A549 (cell line): Measurements from ENCODE around the gene KCNAB3. TPM values are rescaled to one million over a fixed set of nuclear protein-coding genes. Genes with fewer than 3 reads are reported as not detected.

Experiments used
- ATAC-seq, 2 experiments: fragments of 200-7000 bp in 1 of 2; fragments of >200 bp in 1 of 2; cut with Nextera tagmentation in 1 of 2; cut with Tn5 transposase in 1 of 2; 3 replicates each; pipeline versions ENCODE4 v1.8.0 to v1.9.1; 2018 to 2020; ENCODE audit warnings: mild to moderate bottlenecking in 1 of 2, moderate library complexity in 1 of 2
- CTCF ChIA-PET: fragments of 300-600 bp; sonication (Branson Sonifier 250); formaldehyde crosslinking; extraction: SDS; loops from one replicate; lab custom pipeline; 2021; ENCODE audit warnings: antibody characterized with exemption, inconsistent platforms; lab: Yijun Ruan, JAX
- POLR2A ChIA-PET: fragments of 350-600 bp; formaldehyde crosslinking; extraction: SDS; loops from one replicate; lab custom pipeline; 2021; ENCODE audit warnings: antibody characterized with exemption, inconsistent platforms; lab: Yijun Ruan, JAX
- DNase-seq, 2 experiments: peaks; one replicate each; pipeline versions ENCODE4 v3.0.0 to v3.0.0-alpha.2; 2011 to 2016; ENCODE audit warnings: low read depth in 1 of 2, low spot score in 1 of 2
- FAIRE-seq: peaks from 2 replicates; lab custom pipeline; 2011; peaks lifted over from hg19 to GRCh38; lab: Jason Lieb, UNC
- H3K27ac ChIP-seq, 2 experiments: fragments of >200 bp; sonication (Bioruptor Twin); formaldehyde crosslinking; 3 replicates each; pipeline ENCODE4 v1.5.1; 2016 to 2017
- H3K4me1 ChIP-seq: fragments of >200 bp; sonication (Bioruptor Twin); formaldehyde crosslinking; 3 replicates; pipeline ENCODE4 v1.6.1; 2016
- H3K4me2 ChIP-seq: fragments of >200 bp; sonication (Bioruptor Twin); formaldehyde crosslinking; 3 replicates; pipeline ENCODE4 v1.6.1; 2016
- H3K4me3 ChIP-seq: fragments of >200 bp; sonication (Bioruptor Twin); formaldehyde crosslinking; 3 replicates; pipeline ENCODE4 v1.5.1; 2016
- H3K9me3 ChIP-seq: fragments of >200 bp; sonication (Bioruptor Twin); formaldehyde crosslinking; 3 replicates; pipeline ENCODE4 v1.6.1; 2016
- BCL3 ChIP-seq: fragments of >200 bp; sonication (Bioruptor Twin); formaldehyde crosslinking; IDR thresholded peaks from 3 replicates; pipeline ENCODE4 v1.6.1; 2016
- CEBPB ChIP-seq, 2 experiments: fragments of >200 bp in 1 of 2; sonication (Bioruptor Twin) in 1 of 2; formaldehyde crosslinking in 1 of 2; IDR thresholded peaks; 2 replicates each; pipeline ENCODE4 v1.6.1; 2012 to 2016
- CHD2 ChIP-seq: fragments of 150-350 bp; IDR thresholded peaks from 2 replicates; pipeline ENCODE4 v1.6.1; 2014; ENCODE audit warnings: low read length; ENCODE audit not compliant: partially characterized antibody
- E2F6 ChIP-seq: IDR thresholded peaks from 2 replicates; pipeline ENCODE4 v1.6.1; 2012; ENCODE audit warnings: low read depth, borderline replicate concordance
- EHF ChIP-seq: fragments of 250-450 bp; sonication (Bioruptor Pico); IDR thresholded peaks from 2 replicates; pipeline ENCODE4 v1.5.0; 2020; ENCODE audit warnings: mild to moderate bottlenecking
- EP300 ChIP-seq, 2 experiments: fragments of >200 bp; sonication (Bioruptor Twin); formaldehyde crosslinking; IDR thresholded peaks; 2 replicates in 1 of 2; 3 replicates in 1 of 2; pipeline ENCODE4 v1.6.1; 2016 to 2017
- ESRRA ChIP-seq: fragments of 150-350 bp; IDR thresholded peaks from 2 replicates; pipeline ENCODE4 v1.6.1; 2014; ENCODE audit warnings: mild to moderate bottlenecking, low read length, borderline replicate concordance
- FOSB ChIP-seq: fragments of 250-450 bp; sonication (Bioruptor Pico); IDR thresholded peaks from 2 replicates; pipeline ENCODE4 v1.5.0; 2020; ENCODE audit warnings: mild to moderate bottlenecking, moderate library complexity
- GATA3 ChIP-seq: IDR thresholded peaks from 2 replicates; pipeline ENCODE4 v1.6.1; 2012; ENCODE audit warnings: borderline replicate concordance
- HOXB5 ChIP-seq: fragments of 250-450 bp; sonication (Bioruptor Pico); IDR thresholded peaks from 2 replicates; pipeline ENCODE4 v1.5.0; 2020; ENCODE audit warnings: mild to moderate bottlenecking, moderate library complexity
- JUN ChIP-seq, 2 experiments: fragments of >200 bp; sonication (Bioruptor Twin); formaldehyde crosslinking; IDR thresholded peaks; 2 replicates in 1 of 2; 3 replicates in 1 of 2; pipeline ENCODE4 v1.6.1; 2016 to 2017
- MAX ChIP-seq: IDR thresholded peaks from 2 replicates; pipeline ENCODE4 v1.6.1; 2012
- PHF8 ChIP-seq: fragments of 200-600 bp; sonication (generic); IDR thresholded peaks from 2 replicates; pipeline ENCODE4 v1.6.1; 2016; ENCODE audit warnings: low read depth, mild to moderate bottlenecking, antibody characterized with exemption, moderate library complexity, borderline replicate concordance
- POLR2A ChIP-seq: IDR thresholded peaks from 2 replicates; pipeline ENCODE4 v1.6.1; 2012; ENCODE audit warnings: mild to moderate bottlenecking, low read length
- RAD21 ChIP-seq, 2 experiments: fragments of >200 bp in 1 of 2; sonication (Bioruptor Twin) in 1 of 2; formaldehyde crosslinking in 1 of 2; IDR thresholded peaks in 1 of 2; conservative IDR thresholded peaks in 1 of 2; 2 replicates in 1 of 2; 3 replicates in 1 of 2; pipeline ENCODE4 v1.6.1; 2012 to 2018; ENCODE audit warnings: inconsistent platforms in 1 of 2
- RARB ChIP-seq: fragments of 250-450 bp; sonication (Bioruptor Pico); IDR thresholded peaks from 2 replicates; pipeline ENCODE4 v1.8.0; 2021; ENCODE audit warnings: mild to moderate bottlenecking, moderate library complexity
- REST ChIP-seq: fragments of 200-600 bp; sonication (generic); IDR thresholded peaks from 2 replicates; pipeline ENCODE4 v1.6.1; 2016; ENCODE audit warnings: antibody characterized with exemption, mild to moderate bottlenecking, moderate library complexity
- SMC3 ChIP-seq: fragments of >200 bp; sonication (Bioruptor Twin); formaldehyde crosslinking; IDR thresholded peaks from 3 replicates; pipeline ENCODE4 v1.6.1; 2018; ENCODE audit warnings: inconsistent platforms
- ZSCAN20 ChIP-seq: fragments of 250-450 bp; sonication (Bioruptor Pico); IDR thresholded peaks from 2 replicates; pipeline ENCODE4 v1.8.0; 2022; ENCODE audit warnings: mild to moderate bottlenecking, moderate library complexity
- WGBS: methylation state at CpG from one replicate; pipeline ENCODE4 v1.1.6; 2017; ENCODE audit errors: missing lambda C conversion rate; 5-methylcytosine and 5-hydroxymethylcytosine counted together
- polyA plus RNA-seq, 4 experiments: library from polyadenylated mRNA; depleted of rRNA in 3 of 4; stranded (reverse); fragments of >200 nt; fragmentation: RNase III in 1 of 4; extraction: RNeasy Plus Mini Kit Qiagen cat#74134 plus additional on column Dnase treatment in 1 of 4; gene quantifications; 2 replicates in 3 of 4; 3 replicates in 1 of 4; pipeline ENCODE4 v1.2.3, GENCODE V29; 2011 to 2017

Gene KCNAB3
- polyA plus RNA-seq, 2 of the 4 experiments (the other 2 are of a cell fraction): 2.7 to 3.2 TPM

- under 1% methylated on average over 27 of the region's 64 CpGs for WGBS
- DNase-seq (peak; percentile 48 to 73), FAIRE-seq (no peak), ATAC-seq (peak; percentile 4 to 29; a peak in 3 of 6 replicates)
- POLR2A ChIA-PET: interaction anchor here (0.5 to 1.8 kb wide), 7 partner anchors 9 to 386 kb away, joined by 3 to 8 read pairs (median 3); partner anchors contain the start of genes NAA38 and RNF227
- H3K4me1 ChIP-seq: peaks cover 38% of the 10 kb centered on the region
- H3K9me3 ChIP-seq: no peaks in the 10 kb centered on the region
- TF ChIP-seq EP300 (IDR thresholded peaks at IDR 0.05) (peak in 1 of 2 experiments; percentile 36; a peak in 1 of 5 replicates), JUN (IDR thresholded peaks at IDR 0.05) (peak; percentile 67 to 69), RARB (CRISPR knock-in tag) (no peak), POLR2A (peak; percentile 51), CEBPB (IDR thresholded peaks at IDR 0.05) (no peak), EHF (CRISPR knock-in tag) (0 out of 2 replicates have a peak, but pooled peaks have one; percentile 15), SMC3 (0 out of 3 replicates have a peak, but pooled peaks have one; percentile 10), PHF8 (no peak), GATA3 (0 out of 2 replicates have a peak, but pooled peaks have one; percentile 11), REST (no peak), MAX (peak; percentile 88), ZSCAN20 (no peak), CHD2 (peak; percentile 72), ESRRA (no peak), RAD21 (conservative IDR thresholded peaks at IDR 0.05 in 1 of 2, IDR thresholded peaks at IDR 0.05 in 1 of 2) (0 out of 5 replicates have a peak, but pooled peaks of 1 of the 2 experiments have one; percentile 9), FOSB (no peak), BCL3 (0 out of 3 replicates have a peak, but pooled peaks have one; percentile 18), HOXB5 (CRISPR knock-in tag) (no peak), E2F6 (no peak)
- TF ChIP-seq, all 56 proteins: peak for 10
- peak overlapping the region; percentile 98 for H3K27ac ChIP-seq
- CTCF ChIA-PET: interaction anchor here (0.6 to 1.4 kb wide), 6 partner anchors 13 to 189 kb away, joined by 3 to 7 read pairs (median 4); no protein-coding TSS in a partner anchor
- H3K4me3 ChIP-seq: peak overlapping the region; percentile 70
- H3K4me2 ChIP-seq: peak overlapping the region; percentile 92
Observed at GRCh38 chr17:7885367-7886226, 44.1 kb downstream of the KCNAB3 start.
